Upper lobe of left lung (tissue), 4 donors: Measurements from ENCODE around the gene SCGB1D1.
"Not testable (repeated sequence)": the region's sequence is repeated elsewhere in the genome, so short reads cannot be mapped to it uniquely, and the experiment has no call there.

Experiments used
- EP300 ChIP-seq, 4 donors: sonication (generic); formaldehyde crosslinking; IDR thresholded peaks; one replicate each; pipeline ENCODE4 v1.5.1; 2017; ENCODE audit warnings: antibody characterized with exemption in 4 of 4, control low read depth in 2 of 4
- TF ChIP-seq, protein P1 (sequence below), 6 experiments: fragments of 450-650 bp in 4 of 6; fragments of 200-600 bp in 2 of 6; sonication (generic) in 2 of 6; IDR thresholded peaks; one replicate each; pipeline ENCODE4 v1.5.1; 2016 to 2019; ENCODE audit warnings: antibody characterized with exemption in 6 of 6

DNA sequence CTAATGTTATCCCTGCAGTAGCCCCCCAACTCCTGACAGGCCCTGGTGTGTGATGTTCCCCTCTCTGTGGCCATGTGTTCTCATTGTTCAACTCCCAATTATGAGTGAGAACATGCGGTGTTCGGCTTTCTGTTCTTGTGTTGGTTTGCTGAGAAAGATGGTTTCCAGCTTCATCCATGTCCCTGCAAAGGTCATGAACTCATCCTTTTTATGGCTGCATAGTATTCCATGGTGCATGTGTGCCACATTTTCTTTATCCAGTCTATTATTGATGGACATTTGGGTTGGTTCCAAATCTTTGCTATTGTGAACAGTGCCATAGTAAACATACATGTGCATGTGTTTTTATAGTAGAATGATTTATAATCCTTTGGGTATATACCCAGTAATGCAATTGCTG, 7.4 kb downstream of the SCGB1D1 start:
- not testable (repeated sequence) for TF ChIP-seq EP300 (IDR thresholded peaks at IDR 0.05)
- TF ChIP-seq, protein P1, sequence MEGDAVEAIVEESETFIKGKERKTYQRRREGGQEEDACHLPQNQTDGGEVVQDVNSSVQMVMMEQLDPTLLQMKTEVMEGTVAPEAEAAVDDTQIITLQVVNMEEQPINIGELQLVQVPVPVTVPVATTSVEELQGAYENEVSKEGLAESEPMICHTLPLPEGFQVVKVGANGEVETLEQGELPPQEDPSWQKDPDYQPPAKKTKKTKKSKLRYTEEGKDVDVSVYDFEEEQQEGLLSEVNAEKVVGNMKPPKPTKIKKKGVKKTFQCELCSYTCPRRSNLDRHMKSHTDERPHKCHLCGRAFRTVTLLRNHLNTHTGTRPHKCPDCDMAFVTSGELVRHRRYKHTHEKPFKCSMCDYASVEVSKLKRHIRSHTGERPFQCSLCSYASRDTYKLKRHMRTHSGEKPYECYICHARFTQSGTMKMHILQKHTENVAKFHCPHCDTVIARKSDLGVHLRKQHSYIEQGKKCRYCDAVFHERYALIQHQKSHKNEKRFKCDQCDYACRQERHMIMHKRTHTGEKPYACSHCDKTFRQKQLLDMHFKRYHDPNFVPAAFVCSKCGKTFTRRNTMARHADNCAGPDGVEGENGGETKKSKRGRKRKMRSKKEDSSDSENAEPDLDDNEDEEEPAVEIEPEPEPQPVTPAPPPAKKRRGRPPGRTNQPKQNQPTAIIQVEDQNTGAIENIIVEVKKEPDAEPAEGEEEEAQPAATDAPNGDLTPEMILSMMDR (IDR thresholded peaks at IDR 0.05): not testable (repeated sequence)
